GM12873 (cell line): ENCODE data around the gene PPIF.
A peak's percentile ranks its signal among the peaks of the same experiment; 100 is the strongest.

Source experiments
- TF ChIP-seq, protein P1 (sequence below): IDR thresholded peaks from 2 replicates; pipeline ENCODE4 v1.5.1; 2012; ENCODE audit warnings: low read depth, mild to moderate bottlenecking, moderate library complexity, low read length, control low read depth; ENCODE audit not compliant: insufficient read depth; ENCODE audit errors: missing control alignments

The PPIF gene

DNA sequence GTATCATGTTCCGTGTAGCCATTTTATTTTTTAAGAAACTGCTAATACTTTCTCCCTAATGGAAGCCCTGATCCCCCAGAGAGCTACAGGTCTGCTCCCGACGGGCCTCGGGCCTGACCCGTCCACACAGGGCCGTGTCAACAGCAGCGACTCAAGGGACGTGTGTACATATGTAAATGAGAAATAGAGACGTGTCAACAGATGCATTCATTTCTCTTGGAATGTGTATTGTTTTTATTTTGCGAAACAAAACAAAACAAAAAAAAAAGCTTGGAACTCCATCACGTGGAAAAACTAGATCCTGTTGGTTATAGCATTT lies 31.7 kb upstream of the PPIF start:
- TF ChIP-seq, protein P1, sequence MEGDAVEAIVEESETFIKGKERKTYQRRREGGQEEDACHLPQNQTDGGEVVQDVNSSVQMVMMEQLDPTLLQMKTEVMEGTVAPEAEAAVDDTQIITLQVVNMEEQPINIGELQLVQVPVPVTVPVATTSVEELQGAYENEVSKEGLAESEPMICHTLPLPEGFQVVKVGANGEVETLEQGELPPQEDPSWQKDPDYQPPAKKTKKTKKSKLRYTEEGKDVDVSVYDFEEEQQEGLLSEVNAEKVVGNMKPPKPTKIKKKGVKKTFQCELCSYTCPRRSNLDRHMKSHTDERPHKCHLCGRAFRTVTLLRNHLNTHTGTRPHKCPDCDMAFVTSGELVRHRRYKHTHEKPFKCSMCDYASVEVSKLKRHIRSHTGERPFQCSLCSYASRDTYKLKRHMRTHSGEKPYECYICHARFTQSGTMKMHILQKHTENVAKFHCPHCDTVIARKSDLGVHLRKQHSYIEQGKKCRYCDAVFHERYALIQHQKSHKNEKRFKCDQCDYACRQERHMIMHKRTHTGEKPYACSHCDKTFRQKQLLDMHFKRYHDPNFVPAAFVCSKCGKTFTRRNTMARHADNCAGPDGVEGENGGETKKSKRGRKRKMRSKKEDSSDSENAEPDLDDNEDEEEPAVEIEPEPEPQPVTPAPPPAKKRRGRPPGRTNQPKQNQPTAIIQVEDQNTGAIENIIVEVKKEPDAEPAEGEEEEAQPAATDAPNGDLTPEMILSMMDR, result no peak

GRCh38 chr10:79316671-79317431 lies 30.4 kb upstream of the PPIF start:
- TF ChIP-seq, protein P1, result peak; percentile 25

- TF ChIP-seq, protein P1, result no peak
Measured at GRCh38 chr10:79318369-79318768, 28.9 kb upstream of the PPIF start.

GRCh38 chr10:79319115-79319771 lies 28.0 kb upstream of the PPIF start:
- TF ChIP-seq, protein P1, result no peak

DNA sequence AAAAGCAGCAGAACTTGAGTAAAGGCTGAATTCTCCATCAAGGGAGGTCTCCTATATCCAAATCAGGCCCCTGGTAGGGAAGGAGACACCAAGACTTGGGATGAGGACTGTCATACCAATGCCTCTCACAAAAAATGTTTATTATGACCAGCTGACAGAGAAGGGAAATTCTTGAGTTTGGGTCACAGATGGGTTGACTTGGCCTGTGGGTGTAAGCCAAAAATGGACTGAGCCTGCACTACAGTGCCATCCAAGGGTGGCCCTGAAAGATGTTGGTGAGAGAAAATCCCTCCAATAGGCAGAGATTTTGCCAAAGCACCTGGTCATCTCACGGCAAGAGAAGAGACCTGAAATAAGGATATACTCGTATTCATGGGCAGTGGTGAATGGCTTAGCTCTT lies 27.0 kb upstream of the PPIF start:
- TF ChIP-seq, protein P1, result no peak

DNA sequence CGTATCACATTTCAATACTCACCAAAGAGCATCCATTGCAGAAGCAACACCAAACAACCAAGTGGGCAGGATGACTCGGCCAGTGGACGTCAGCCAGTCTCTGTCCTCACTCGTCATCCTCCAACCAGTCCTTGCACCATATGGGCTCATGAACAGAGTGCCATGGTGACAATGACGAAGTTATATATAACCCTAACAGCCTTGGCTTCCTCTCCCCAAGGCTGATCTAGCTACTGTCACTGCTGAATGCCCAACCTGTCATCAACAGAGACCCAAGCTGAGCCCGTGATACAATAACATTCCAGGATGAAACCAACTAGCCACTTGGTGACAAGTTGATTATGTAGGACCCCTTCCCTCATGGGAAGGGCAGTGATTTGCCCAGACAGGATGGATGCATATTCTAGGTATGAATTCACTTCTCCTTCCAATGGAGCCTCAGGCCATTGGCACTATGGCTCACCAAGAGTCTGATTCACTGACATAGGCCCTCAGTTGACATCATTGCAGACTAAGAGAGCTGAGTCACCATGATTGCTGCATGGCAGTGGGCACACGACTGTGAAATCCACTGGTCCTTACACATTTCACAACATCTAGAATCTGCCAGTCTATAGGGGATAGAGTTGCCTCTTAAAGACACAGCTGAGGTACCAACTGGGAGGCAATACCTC lies 26.3 kb upstream of the PPIF start:
- TF ChIP-seq, protein P1, result no peak

DNA sequence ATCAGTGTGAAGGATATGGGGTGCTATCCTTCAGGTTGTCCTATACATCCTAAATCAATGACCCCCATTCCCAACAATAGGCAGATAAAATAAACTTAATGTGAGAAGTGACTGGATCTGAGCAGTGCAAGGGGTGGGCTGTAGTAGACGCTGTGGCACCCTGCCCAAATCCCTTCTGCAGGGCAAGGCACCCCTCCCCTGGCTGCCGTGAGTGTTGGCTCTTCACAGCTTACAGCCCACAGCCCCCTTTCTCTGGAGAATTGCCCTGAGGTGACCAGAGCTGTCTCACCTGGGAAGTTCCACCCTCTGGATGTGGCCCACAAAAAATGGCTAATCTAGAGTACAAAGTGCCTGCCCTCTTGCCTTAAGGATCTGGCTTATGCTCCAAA lies 25.8 kb upstream of the PPIF start:
- TF ChIP-seq, protein P1, result no peak
